ENCODE data around the gene ZFR2.
A peak's percentile ranks its signal among the peaks of the same experiment; 100 is the strongest.
"Not testable (repeated sequence)": the region's sequence is repeated elsewhere in the genome, so short reads cannot be mapped to it uniquely, and the experiment has no call there.

Gene ZFR2

GRCh38 chr19:3836887-3837286 lies 32.0 kb downstream of the ZFR2 start:
- no peak for DNase-seq

- DNase-seq, result no peak
Observed at GRCh38 chr19:3835055-3835435, 33.8 kb downstream of the ZFR2 start.

- DNase-seq, result no peak
Observed at GRCh38 chr19:3834349-3835054, 34.3 kb downstream of the ZFR2 start.

- no peak for DNase-seq
Observed at GRCh38 chr19:3833578-3834348, 35.1 kb downstream of the ZFR2 start.

- DNase-seq, result no peak
Observed at GRCh38 chr19:3832001-3832400, 36.8 kb downstream of the ZFR2 start.

- DNase-seq, result no peak
Observed at GRCh38 chr19:3831601-3832000, 37.2 kb downstream of the ZFR2 start.

GRCh38 chr19:3830621-3831589 lies 37.9 kb downstream of the ZFR2 start:
- no peak for DNase-seq

- no peak for DNase-seq
Observed at GRCh38 chr19:3827306-3827705, 41.5 kb downstream of the ZFR2 start.

- no peak for DNase-seq
Observed at GRCh38 chr19:3826163-3826562, 42.7 kb downstream of the ZFR2 start.

- DNase-seq, result no peak
Observed at GRCh38 chr19:3825286-3825956, 43.4 kb downstream of the ZFR2 start.

GRCh38 chr19:3823350-3823713 lies 45.5 kb downstream of the ZFR2 start:
- no peak for DNase-seq

GRCh38 chr19:3822683-3823349 lies 46.0 kb downstream of the ZFR2 start:
- DNase-seq, result no peak

GRCh38 chr19:3821857-3822364 lies 46.9 kb downstream of the ZFR2 start:
- DNase-seq, result peak; percentile 31

- no peak for DNase-seq
Observed at GRCh38 chr19:3821156-3821555, 47.7 kb downstream of the ZFR2 start.

GRCh38 chr19:3819989-3820388 lies 48.8 kb downstream of the ZFR2 start:
- DNase-seq, result no peak

- DNase-seq, result no peak
Observed at GRCh38 chr19:3818918-3819317, 49.9 kb downstream of the ZFR2 start.

GRCh38 chr19:3818466-3818865 lies 50.4 kb downstream of the ZFR2 start:
- DNase-seq, result peak; percentile 17

- no peak for DNase-seq
Observed at GRCh38 chr19:3817761-3818160, 51.1 kb downstream of the ZFR2 start.

GRCh38 chr19:3816566-3817218 lies 52.1 kb downstream of the ZFR2 start:
- DNase-seq, result no peak

GRCh38 chr19:3816148-3816547 lies 52.7 kb downstream of the ZFR2 start:
- DNase-seq, result not testable (repeated sequence)

- DNase-seq, result no peak
Observed at GRCh38 chr19:3814648-3815047, 54.2 kb downstream of the ZFR2 start.

Measured in fibroblast of skin of scalp (primary cell).